DOHH2 (cell line): Measurements from ENCODE around the gene ANKRD33B.

Experiments
- CTCF ChIP-seq: fragments of 200-600 bp; sonication (generic); IDR thresholded peaks from one replicate; pipeline ENCODE4 v1.5.1; 2014; ENCODE audit warnings: antibody characterized with exemption, mild to moderate bottlenecking, low read depth, low read length; ENCODE audit not compliant: poor library complexity, severe bottlenecking
- EZH2phosphoT487 ChIP-seq: fragments of 200-600 bp; sonication (generic); IDR thresholded peaks from 2 replicates; pipeline ENCODE4 v1.6.1; 2017; ENCODE audit warnings: borderline replicate concordance, mild to moderate bottlenecking, antibody characterized with exemption, low read length, moderate library complexity, mixed read lengths

DNA sequence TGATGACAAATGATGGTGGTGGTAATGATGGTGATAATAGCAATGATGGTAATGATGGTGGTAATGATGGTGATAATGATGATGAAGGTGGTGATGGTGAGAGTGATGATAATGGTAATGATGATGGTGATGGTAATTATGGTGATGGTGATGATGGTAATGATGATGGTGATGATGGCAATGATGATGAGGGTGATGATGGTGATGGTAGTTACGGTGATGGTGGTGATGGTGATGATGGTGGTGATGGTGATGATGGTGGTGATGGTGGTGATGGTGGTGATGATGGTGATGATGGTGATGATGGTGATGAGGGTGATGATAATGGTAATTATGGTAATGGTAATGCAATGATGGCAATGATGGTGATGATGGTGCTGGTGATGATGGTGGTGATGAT, 106.1 kb downstream of the ANKRD33B start:
- TF ChIP-seq CTCF (no peak), EZH2phosphoT487 (no peak)
